COLO668 (cell line): ENCODE results near the gene PNPLA4.

ENCODE experiments used
- DNase-seq: peaks from one replicate; lab custom pipeline; 2025; ENCODE audit not compliant: unreplicated experiment; lab: John Stamatoyannopoulos, UW

The PNPLA4 gene

DNA sequence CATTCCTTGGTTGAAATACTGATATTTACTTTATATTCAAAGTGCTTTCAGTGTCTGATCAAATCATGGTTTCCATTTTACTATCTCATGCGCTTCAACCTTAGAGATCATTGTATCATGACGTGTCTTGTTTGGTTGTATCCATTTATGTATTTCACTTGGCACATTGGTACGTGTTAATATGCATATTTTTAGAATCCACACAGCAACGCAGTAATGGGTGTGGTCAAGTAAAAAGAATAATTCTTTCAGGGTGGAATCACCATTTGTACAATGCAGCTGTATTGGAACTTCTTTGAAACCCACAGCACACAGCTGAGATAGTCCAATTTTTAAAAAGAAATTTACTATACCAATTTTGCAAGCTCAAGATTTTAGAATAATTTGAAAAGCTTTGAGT is 55.2 kb downstream of the PNPLA4 start:
- no peak for DNase-seq

DNA sequence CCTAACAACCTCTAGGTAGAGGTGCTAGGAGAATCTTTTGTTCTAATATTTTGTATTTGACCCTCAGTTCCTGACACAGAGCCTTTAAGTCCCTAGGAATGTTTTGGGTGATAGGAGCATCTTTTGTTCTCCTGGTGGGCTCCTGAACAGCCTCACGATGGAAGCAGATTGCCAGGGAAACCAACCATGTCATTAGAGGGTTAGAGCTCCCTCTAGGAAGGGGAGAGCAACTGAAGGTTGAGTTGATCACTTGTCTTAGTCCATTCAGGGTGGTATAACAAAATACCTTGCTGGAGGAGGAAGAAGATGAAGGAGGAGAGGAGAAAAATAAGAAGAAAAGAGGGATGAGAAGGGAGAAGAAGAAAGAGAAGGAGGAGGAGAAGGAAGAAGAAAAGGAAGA is 75.0 kb downstream of the PNPLA4 start:
- no peak for DNase-seq
